ENCODE data around the gene FKBP1C.

DNA sequence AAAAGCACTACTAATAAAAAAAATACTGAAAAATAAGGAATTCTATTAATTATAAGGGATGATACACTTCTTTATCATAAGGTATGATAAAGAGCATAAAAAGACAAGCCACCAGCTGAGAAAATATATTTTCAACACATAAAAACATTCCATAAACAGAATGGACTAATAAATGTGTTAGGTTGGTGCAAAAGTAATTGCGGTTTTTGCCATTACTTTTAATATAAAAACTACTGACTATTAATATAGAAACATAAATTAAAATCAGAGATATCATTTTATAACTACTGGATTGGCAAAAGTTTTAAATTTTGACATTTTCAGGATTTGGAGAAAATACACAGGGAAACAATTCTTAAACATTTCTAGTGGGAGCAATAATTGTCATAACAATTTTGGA is 37.1 kb upstream of the FKBP1C start:
- TF ChIP-seq FOXM1 (IDR thresholded peaks at IDR 0.05; ENCODE audit: borderline replicate concordance), result no peak
- no peak for TF ChIP-seq ARNT (IDR thresholded peaks at IDR 0.05)
- no peak for TF ChIP-seq TARDBP (IDR thresholded peaks at IDR 0.05)
- TF ChIP-seq SP1 (IDR thresholded peaks at IDR 0.05), result no peak
- no peak for TF ChIP-seq FOXK2 (IDR thresholded peaks at IDR 0.05)
- peak; percentile 61; the same call in 1 of the 2 replicates for TF ChIP-seq ELF4 (IDR thresholded peaks at IDR 0.05)
- TF ChIP-seq ZNF384 (IDR thresholded peaks at IDR 0.05), result no peak
- TF ChIP-seq L3MBTL2 (conservative IDR thresholded peaks at IDR 0.05), result no peak
- no peak for TF ChIP-seq NFRKB (IDR thresholded peaks at IDR 0.05)
